ENCODE measurements around the gene IL17RA. TPM values are rescaled to one million over a fixed set of nuclear protein-coding genes. Genes with fewer than 3 reads are reported as not detected.
A peak's percentile ranks its signal among the peaks of the same experiment; 100 is the strongest.

The IL17RA gene
- total RNA-seq, 1 donor from 2014 or later: 11.1 TPM

DNA sequence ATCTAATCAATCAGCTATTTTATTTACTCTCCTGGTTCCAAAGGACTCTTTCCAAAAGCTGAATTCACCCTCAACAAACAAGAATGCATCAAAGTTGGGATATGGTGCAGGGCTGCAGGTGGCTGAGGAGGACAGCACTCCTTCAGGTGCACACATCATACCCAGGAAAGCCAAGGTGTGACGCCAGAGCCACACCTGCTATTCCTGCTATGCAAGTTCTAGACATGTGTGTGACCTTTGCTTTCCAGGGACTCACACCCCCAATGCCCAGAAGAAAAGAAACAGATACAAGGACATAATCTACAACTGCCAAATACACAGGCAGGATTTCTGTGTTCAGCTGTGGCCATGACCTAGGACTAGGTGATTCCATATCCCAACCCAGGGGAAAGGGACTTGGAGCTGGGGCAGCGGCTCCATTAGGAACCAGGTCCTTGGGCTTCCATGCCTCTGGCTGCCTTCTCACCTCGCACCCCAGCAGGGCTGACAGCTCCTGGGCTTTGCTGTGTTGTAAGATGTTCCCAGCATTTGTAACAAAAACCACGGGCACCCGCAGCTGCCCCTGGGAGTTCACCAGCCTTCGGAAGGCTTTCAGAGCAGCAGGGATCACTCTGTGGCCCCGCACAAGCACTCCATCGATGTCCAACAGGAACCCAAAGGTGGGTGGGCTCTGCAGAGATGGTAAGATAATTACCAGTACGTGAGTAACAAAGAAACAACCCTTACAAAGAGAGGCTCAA, 64.4 kb downstream of the IL17RA start:
- ATAC-seq: peak; percentile 7

DNA sequence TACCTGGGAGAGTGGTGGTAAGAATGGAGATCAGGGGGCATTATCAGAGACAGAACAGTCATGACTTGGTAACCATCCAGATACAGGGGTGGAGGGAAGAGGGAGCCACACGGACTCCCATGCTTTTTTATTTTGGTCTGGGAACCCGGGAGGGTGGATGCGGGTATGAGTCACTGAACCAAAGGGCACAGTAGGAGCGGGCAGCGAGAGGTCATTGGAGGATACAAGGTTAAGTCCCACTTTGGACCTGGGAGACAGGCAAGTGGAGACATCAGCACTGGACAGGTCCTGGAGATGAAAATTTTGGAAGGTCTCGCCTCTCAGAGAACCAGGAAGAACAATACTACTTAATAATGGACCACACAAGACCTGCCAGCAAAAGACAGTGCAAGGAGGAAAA, 67.5 kb downstream of the IL17RA start:
- DNase-seq (ENCODE audit: low spot score) (no peak), ATAC-seq (peak; percentile 59)

More for the DNA sequence above, 64.4 kb downstream of the IL17RA start:
- DNase-seq (ENCODE audit: low spot score): no peak

GRCh38 chr22:17152971-17153370, 68.2 kb downstream of the IL17RA start:
- ATAC-seq (peak; percentile 25), DNase-seq (ENCODE audit: low spot score) (no peak)

DNA sequence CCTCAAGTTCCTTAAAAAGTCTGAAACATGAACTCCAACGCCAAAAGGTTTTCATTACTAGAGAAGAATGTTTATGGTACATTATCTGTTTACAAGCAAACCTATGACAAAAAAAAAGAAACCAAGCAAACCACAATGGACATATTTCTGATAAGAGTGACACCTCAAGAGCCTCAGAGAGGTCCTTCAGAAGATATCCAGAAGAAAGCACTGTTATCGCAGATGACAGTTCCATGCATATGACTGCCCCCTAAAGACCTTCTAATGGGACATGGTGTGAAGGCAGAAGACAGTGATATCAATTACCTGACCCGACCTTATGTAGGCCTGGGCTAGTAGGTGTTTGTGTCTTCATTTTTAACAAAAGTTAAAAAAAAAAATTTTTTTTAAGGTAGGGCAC, 71.1 kb downstream of the IL17RA start:
- no peak for DNase-seq (ENCODE audit: low spot score)
- no peak for ATAC-seq

GRCh38 chr22:17157714-17158113, 72.9 kb downstream of the IL17RA start:
- DNase-seq (ENCODE audit: low spot score): no peak
- ATAC-seq: no peak

DNA sequence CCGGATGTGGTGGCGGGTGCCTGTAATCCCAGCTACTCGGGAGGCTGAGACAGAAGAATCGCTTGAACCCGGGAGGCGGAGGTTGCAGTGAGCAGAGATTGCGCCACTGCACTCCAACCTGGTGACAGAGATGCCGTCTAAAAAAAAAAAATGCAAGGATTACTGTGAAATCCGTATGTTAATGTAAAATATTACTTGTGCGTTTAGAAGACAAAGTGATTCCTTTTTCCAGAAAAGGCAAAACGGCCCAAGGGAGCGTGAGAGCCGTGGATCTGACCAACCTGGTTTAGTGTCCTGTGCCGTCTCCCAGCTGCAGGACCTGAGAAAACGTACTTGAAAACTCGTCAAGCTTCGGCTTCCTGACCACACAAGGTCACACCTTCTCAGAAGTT, 73.4 kb downstream of the IL17RA start:
- no peak for ATAC-seq
- DNase-seq (ENCODE audit: low spot score): no peak

DNA sequence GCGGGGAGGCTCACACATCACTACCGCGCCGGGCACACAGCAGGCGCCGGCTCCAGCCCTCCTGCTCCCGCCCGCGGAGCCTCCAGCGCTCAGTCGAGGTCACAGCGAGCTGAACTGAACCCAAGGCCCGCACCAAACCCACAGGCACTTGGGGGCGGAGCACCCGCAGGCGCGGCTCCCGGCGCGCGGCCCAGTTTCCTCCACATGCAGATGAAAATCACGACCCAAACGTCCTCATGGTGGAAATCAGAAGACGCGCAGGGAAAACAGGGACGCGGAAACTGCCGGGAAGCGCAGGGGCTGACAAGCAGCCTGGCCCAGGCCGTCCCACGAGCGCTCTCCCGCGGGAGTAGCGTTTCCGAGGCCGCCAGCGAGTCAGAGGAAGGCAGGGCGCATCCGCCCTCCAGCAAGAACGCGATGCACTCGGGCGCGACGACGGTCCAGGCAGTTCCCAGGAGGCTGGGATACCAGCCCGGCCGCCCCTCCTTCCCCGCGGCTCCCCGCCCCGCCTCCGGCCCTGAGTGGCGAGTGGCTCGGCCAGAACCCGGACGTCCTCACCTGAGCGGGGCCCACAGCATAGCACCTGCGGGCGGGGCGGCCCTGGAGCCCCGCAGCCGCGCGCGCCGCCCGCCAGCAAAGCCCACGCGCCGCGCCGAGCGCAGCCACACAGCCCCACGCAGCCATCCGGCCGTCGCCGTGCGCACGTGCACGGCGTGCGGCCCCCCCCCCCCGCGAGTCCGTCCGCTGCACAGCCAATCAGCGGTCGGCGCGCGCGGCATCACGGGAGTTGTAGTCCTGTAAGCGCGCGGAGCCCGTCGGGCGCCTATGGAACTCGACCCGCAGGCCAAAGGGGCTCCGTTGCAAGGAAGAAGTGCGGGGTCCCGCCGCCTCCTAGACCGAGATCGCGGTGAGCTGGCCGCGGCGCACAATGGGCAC, 74.0 kb downstream of the IL17RA start, which contains the start of gene HDHD5:
HDHD5 (minus strand) TSS at position 710 of the 936 bp plus-strand sequence; CDS start at position 684, 26 bp downstream.
- peak; percentile 85 for ATAC-seq
- DNase-seq (ENCODE audit: low spot score): peak; percentile 92

DNA sequence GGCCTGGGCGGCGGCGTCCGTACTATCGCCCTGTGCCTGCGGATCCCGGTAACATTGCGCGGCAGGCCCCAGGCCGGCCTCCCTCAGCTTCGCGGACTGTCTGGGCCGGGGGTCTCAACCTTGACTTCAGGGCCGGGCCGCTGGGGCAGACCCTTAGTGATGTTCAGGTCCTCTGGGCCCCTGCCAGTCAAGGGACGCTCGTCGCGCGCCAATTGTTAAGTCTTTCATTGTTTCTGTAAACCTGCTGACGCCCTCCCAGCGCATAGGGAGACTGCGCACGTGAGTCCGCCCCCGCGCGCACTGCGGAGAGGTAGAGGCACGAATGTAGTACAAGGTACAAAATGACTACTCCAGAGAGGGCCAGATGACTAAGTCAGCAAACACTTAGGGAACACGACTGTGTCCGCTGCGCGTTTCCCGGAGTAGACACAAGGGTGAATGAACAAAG, 74.7 kb downstream of the IL17RA start:
- ATAC-seq: peak; percentile 57
- DNase-seq (ENCODE audit: low spot score): peak; percentile 78

- no peak for DNase-seq (ENCODE audit: low spot score)
- no peak for ATAC-seq
These were observed 77.2 kb downstream of the IL17RA start for GRCh38 chr22:17161991-17162390.

DNA sequence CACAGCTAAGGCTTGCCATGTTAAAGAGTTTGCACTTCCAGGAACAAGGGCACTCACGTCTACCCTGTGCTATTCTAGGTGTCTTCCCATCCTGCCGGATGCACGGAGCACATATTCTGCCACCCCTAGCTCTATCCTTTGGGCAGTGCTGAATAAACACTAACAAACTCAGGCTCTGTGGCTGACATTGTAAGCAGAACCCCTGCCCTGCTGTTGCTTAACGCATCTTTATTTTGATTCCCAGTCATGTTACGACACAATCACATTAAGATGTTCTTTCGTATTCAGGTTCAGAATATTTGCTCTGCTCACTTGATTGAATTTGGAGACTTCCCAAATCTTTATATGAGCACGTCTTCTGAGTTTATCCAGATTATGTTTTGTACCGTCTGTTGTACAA, 77.9 kb downstream of the IL17RA start:
- no peak for DNase-seq (ENCODE audit: low spot score)
- peak; percentile 28 for ATAC-seq

DNA sequence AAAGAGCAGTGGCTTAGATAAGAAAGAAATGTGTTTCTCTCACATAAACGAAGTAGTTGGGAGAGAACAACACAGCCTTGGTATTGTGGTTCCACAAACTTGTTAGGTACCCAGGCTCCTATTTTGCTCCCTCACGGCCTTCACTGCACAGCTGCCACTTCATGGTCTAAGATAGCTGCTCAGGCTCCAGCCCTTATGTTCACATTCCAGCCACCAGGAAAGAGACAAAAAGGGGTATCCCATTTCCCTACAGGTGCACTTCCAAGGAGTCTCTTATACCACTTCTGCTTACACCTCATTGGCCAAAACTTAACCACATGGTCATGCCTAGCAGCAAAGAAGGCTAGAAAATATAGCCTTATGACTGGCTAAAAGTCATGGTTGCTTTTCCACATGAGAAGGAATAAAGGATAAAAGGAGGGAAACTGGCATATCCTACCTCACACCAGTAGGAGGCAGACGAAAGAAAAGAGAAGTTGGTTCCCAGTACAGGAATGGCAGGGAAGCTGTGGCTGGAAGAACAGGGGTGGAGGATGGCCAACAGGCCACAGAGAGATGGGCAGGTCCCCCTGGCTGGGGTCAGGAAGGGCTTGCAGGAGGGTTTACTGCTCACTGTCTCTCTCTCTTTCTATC, 79.7 kb downstream of the IL17RA start:
- ATAC-seq (no peak), DNase-seq (ENCODE audit: low spot score) (no peak)

Other genes with a start within 250 kb of the IL17RA start
- not detected for gene GAB4, start 76.8 kb upstream of the IL17RA start, total RNA-seq
- gene TMEM121B, start 36.4 kb downstream of the IL17RA start, total RNA-seq: 0.10 TPM
- gene HDHD5, start 74.3 kb downstream of the IL17RA start, total RNA-seq: 31.7 TPM
- 5.7 TPM for gene ADA2, start 134.4 kb downstream of the IL17RA start, total RNA-seq

All from left lobe of liver (tissue), 2 donors.